Smooth muscle cell (in vitro differentiated cells): ENCODE measurements around the gene MUC22. TPM values are rescaled to one million over a fixed set of nuclear protein-coding genes. Genes with fewer than 3 reads are reported as not detected.

Experiments used
- DNase-seq: peaks from one replicate; lab custom pipeline; 2025; ENCODE audit not compliant: unreplicated experiment; lab: John Stamatoyannopoulos, UW
- H2AFZ ChIP-seq: fragments of 200-600 bp; sonication (generic); 2 replicates; pipeline ENCODE4 v1.6.0; 2016; ENCODE audit warnings: antibody characterized with exemption, low read depth, mild to moderate bottlenecking
- H3F3A ChIP-seq: fragments of 200-600 bp; sonication (generic); 2 replicates; pipeline ENCODE4 v1.6.0; 2017; ENCODE audit warnings: antibody characterized with exemption, low read depth
- H3K27ac ChIP-seq: fragments of 200-600 bp; sonication (generic); 2 replicates; pipeline ENCODE4 v1.5.1; 2016; ENCODE audit warnings: low read depth, mild to moderate bottlenecking
- H3K27me3 ChIP-seq: fragments of 200-600 bp; sonication (generic); 2 replicates; pipeline ENCODE4 v1.6.1; 2016; ENCODE audit warnings: low read depth, mild to moderate bottlenecking
- H3K36me3 ChIP-seq: fragments of 200-600 bp; sonication (generic); 2 replicates; pipeline ENCODE4 v1.5.1; 2016; ENCODE audit warnings: low read depth
- H3K4me1 ChIP-seq: fragments of 200-600 bp; sonication (generic); 2 replicates; pipeline ENCODE4 v1.5.1; 2016; ENCODE audit warnings: low read depth
- H3K4me2 ChIP-seq: fragments of 200-600 bp; sonication (generic); 2 replicates; pipeline ENCODE4 v1.6.0; 2016; ENCODE audit warnings: mild to moderate bottlenecking
- H3K4me3 ChIP-seq: fragments of 200-600 bp; sonication (generic); 2 replicates; pipeline ENCODE4 v1.5.1; 2016; ENCODE audit warnings: mild to moderate bottlenecking
- H3K79me2 ChIP-seq: fragments of 200-600 bp; sonication (generic); 2 replicates; pipeline ENCODE4 v1.6.0; 2016; ENCODE audit warnings: low read depth, mild to moderate bottlenecking
- H3K9ac ChIP-seq: fragments of 200-600 bp; sonication (generic); 2 replicates; pipeline ENCODE4 v1.6.0; 2016; ENCODE audit warnings: low read depth
- H3K9me3 ChIP-seq: fragments of 200-600 bp; sonication (generic); replicated peaks from 2 replicates; pipeline ENCODE4 v1.5.1; 2016; ENCODE audit warnings: low read depth
- H4K20me1 ChIP-seq: fragments of 200-600 bp; sonication (generic); 2 replicates; pipeline ENCODE4 v1.6.0; 2016; ENCODE audit warnings: low read depth
- WGBS: methylation state at CpG from one replicate; pipeline ENCODE4 v1.1.7; 2016; ENCODE audit warnings: low lambda C conversion rate; 5-methylcytosine and 5-hydroxymethylcytosine counted together
- polyA plus RNA-seq: library from polyadenylated mRNA; unstranded; fragments of >200 nt; fragmentation: Nextera tagmentation; extraction: Ambion mirVana; gene quantifications from 2 replicates; pipeline ENCODE4 v1.2.1, GENCODE V29; 2016
- total RNA-seq: library from RNA; depleted of rRNA; stranded (reverse); fragments of >200 nt; gene quantifications from 2 replicates; pipeline ENCODE4 v1.2.3, GENCODE V29; 2014
- TF ChIP-seq, protein P1 (sequence below): fragments of 200-600 bp; sonication (generic); IDR thresholded peaks from 2 replicates; pipeline ENCODE4 v1.5.1; 2017; ENCODE audit warnings: borderline replicate concordance, mild to moderate bottlenecking, antibody characterized with exemption; ENCODE audit not compliant: insufficient read depth, poor library complexity, severe bottlenecking

Gene MUC22
- total and polyA plus RNA-seq, 2 experiments from 2014 or later, result not detected

GRCh38 chr6:30985490-30985889 lies 24.8 kb upstream of the MUC22 start:
- no peak for DNase-seq
- no peak overlapping the region for H3K9ac ChIP-seq
- WGBS, result 90% methylated on average over 5 of the region's 5 CpGs

DNA sequence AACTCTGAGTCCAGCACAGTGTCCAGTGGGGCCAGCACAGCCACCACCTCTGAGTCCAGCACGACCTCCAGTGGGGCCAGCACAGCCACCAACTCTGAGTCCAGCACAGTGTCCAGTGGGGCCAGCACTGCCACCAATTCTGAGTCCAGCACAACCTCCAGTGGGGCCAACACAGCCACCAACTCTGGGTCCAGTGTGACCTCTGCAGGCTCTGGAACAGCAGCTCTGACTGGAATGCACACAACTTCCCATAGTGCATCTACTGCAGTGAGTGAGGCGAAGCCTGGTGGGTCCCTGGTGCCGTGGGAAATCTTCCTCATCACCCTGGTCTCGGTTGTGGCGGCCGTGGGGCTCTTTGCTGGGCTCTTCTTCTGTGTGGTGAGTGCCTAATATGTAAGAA lies 23.0 kb upstream of the MUC22 start:
- Histone ChIP-seq H3K79me2 (no peaks in the 10 kb centered on the region), H4K20me1 (no peaks in the 10 kb centered on the region), H3K4me3 (no peak overlapping the region), H3K27me3 (no peaks in the 10 kb centered on the region), H3K9me3 (no peaks in the 10 kb centered on the region), H3K4me2 (no peak overlapping the region), H3K4me1 (peaks cover under 1% of the 10 kb centered on the region), H3F3A (peaks cover 6% of the 10 kb centered on the region), H3K27ac (no peak overlapping the region), H2AFZ (no peak overlapping the region), H3K36me3 (no peaks in the 10 kb centered on the region), H3K9ac (no peak overlapping the region)
- DNase-seq, result no peak
- TF ChIP-seq, protein P1, sequence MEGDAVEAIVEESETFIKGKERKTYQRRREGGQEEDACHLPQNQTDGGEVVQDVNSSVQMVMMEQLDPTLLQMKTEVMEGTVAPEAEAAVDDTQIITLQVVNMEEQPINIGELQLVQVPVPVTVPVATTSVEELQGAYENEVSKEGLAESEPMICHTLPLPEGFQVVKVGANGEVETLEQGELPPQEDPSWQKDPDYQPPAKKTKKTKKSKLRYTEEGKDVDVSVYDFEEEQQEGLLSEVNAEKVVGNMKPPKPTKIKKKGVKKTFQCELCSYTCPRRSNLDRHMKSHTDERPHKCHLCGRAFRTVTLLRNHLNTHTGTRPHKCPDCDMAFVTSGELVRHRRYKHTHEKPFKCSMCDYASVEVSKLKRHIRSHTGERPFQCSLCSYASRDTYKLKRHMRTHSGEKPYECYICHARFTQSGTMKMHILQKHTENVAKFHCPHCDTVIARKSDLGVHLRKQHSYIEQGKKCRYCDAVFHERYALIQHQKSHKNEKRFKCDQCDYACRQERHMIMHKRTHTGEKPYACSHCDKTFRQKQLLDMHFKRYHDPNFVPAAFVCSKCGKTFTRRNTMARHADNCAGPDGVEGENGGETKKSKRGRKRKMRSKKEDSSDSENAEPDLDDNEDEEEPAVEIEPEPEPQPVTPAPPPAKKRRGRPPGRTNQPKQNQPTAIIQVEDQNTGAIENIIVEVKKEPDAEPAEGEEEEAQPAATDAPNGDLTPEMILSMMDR, result no peak
- 93% methylated on average over 6 of the region's 6 CpGs for WGBS

More at GRCh38 chr6:30985490-30985889, 24.8 kb upstream of the MUC22 start:
- Histone ChIP-seq H2AFZ (no peak overlapping the region), H3K4me3 (no peak overlapping the region), H3K4me2 (no peak overlapping the region), H3K27me3 (no peaks in the 10 kb centered on the region), H3K36me3 (no peaks in the 10 kb centered on the region), H3K9me3 (no peaks in the 10 kb centered on the region), H4K20me1 (no peaks in the 10 kb centered on the region), H3K4me1 (peaks cover 8% of the 10 kb centered on the region), H3K79me2 (no peaks in the 10 kb centered on the region), H3K27ac (no peak overlapping the region), H3F3A (peaks cover 11% of the 10 kb centered on the region)
- TF ChIP-seq, protein P1, result no peak

DNA sequence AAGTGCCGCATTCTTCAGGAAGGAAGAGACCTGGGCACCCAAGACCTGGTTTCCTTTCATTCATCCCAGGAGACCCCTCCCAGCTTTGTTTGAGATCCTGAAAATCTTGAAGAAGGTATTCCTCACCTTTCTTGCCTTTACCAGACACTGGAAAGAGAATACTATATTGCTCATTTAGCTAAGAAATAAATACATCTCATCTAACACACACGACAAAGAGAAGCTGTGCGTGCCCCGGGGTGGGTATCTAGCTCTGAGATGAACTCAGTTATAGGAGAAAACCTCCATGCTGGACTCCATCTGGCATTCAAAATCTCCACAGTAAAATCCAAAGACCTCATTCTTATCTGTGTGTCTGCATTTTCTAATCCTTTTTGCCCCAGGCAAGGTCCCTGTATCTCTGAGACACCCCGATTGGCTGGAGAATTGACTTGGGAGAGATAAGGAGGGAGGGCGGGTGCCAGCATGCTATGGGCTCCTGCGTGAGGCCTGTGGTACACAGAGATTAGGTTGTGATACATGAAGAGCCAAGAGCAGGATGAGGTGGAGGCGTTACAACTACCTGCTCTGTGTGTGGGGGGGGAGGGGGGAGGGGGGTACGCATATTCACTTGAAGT lies 22.0 kb upstream of the MUC22 start:
- WGBS, result 58% methylated on average over 8 of the region's 9 CpGs
- Histone ChIP-seq H3K9me3 (no peaks in the 10 kb centered on the region), H4K20me1 (no peaks in the 10 kb centered on the region), H3K4me2 (no peak overlapping the region), H3K4me1 (no peaks in the 10 kb centered on the region), H3F3A (no peaks in the 10 kb centered on the region), H3K27me3 (no peaks in the 10 kb centered on the region), H3K27ac (no peak overlapping the region), H3K9ac (no peak overlapping the region), H2AFZ (no peak overlapping the region), H3K36me3 (no peaks in the 10 kb centered on the region), H3K4me3 (no peak overlapping the region), H3K79me2 (no peaks in the 10 kb centered on the region)
- DNase-seq, result no peak
- TF ChIP-seq, protein P1, result no peak
